H7 (cell line): ENCODE results near the gene CD300A. TPM values are rescaled to one million over a fixed set of nuclear protein-coding genes. Genes with fewer than 3 reads are reported as not detected.

Experiments used
- DNase-seq: peaks from one replicate; pipeline ENCODE4 v3.0.0; 2012
- H3K27me3 ChIP-seq: 2 replicates; pipeline ENCODE4 v1.6.0; 2011; ENCODE audit warnings: mild to moderate bottlenecking, low read length; ENCODE audit not compliant: control insufficient read depth, insufficient read depth
- H3K36me3 ChIP-seq: replicated peaks from 2 replicates; pipeline ENCODE4 v1.5.1; 2011; ENCODE audit warnings: low read length; ENCODE audit not compliant: control insufficient read depth, insufficient read depth
- H3K4me3 ChIP-seq: 2 replicates; pipeline ENCODE4 v1.5.1; 2011; ENCODE audit warnings: low read depth, mild to moderate bottlenecking, control low read depth, low read length, moderate library complexity; ENCODE audit not compliant: insufficient read depth
- total RNA-seq: library from RNA; depleted of rRNA; stranded (reverse); fragments of >200 nt; shearing (Covaris generic); gene quantifications from 2 replicates; pipeline ENCODE4 v1.2.3, GENCODE V29; 2014; rRNA removed

The CD300A gene
- total RNA-seq = 0.07 and 0.48 TPM in 2 replicates

GRCh38 chr17:74466111-74466827 is at the start of gene CD300A:
Gene CD300A, plus strand, starts transcription at chr17:74466634. Its CDS starts 70 bp downstream, at chr17:74466704.
- Histone ChIP-seq H3K4me3 (peak within 1 kb of the TSS; percentile 36; the same call in 1 of the 2 replicates), H3K27me3 (peaks cover 16% of the 10 kb centered on the region; the same call in 1 of the 2 replicates), H3K36me3 (no peaks in the 10 kb centered on the region)
- peak; percentile 82 for DNase-seq

GRCh38 chr17:74417178-74418045 is 49.0 kb upstream of the CD300A start:
- peak; percentile 54 for DNase-seq

DNA sequence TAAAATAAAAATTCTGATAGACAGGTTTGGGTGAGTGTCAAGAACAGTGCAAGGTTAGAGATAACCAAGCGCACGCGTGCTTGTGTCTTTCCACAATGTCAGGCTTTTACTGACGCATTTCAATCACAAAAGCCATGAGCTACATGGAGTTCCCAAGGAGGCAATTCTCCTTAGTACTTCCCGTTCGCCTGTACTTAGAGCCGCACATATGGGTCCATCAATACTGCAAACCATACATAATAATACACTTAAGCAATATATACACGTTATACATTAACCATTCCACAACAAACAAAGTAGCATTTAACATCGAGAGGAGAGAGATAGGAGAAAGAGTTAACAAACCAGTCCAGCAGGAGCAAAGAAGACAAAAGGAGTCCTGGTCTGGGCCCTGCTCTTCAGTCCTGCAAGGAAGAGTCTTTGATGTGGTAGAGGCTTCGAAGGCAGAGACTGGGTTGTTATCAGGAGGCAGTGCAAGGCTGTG is 46.5 kb upstream of the CD300A start:
- DNase-seq = no peak
- Histone ChIP-seq H3K27me3 (no peaks in the 10 kb centered on the region), H3K4me3 (no peak overlapping the region), H3K36me3 (no peaks in the 10 kb centered on the region)

More at GRCh38 chr17:74417178-74418045, 49.0 kb upstream of the CD300A start:
- Histone ChIP-seq H3K4me3 (no peak overlapping the region), H3K27me3 (no peaks in the 10 kb centered on the region), H3K36me3 (no peaks in the 10 kb centered on the region)

DNA sequence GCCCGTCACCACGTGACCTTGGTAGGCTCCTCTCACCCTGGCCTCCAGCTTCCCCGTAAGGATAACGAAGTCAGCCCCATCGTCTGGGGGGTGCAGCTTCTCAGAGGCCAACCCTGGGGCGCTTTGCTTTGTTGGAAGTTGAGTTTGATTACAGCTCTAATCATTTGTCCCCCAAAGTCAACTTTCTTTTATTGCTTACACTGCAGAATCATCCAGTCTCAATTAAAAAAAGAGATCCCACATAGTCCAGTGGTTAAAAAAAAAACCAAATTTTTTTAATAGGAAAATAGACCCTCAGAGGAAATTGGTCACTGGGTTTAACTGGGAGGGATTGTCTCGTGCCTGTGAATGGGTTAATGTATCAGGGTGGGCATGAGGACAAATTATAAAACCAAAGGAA is 42.3 kb upstream of the CD300A start:
- Histone ChIP-seq H3K27me3 (no peaks in the 10 kb centered on the region), H3K4me3 (no peak overlapping the region), H3K36me3 (no peaks in the 10 kb centered on the region)
- no peak for DNase-seq

GRCh38 chr17:74424657-74425056 is 41.8 kb upstream of the CD300A start:
- peak; percentile 38 for DNase-seq
- Histone ChIP-seq H3K4me3 (no peak overlapping the region), H3K36me3 (no peaks in the 10 kb centered on the region), H3K27me3 (no peaks in the 10 kb centered on the region; the same call in 1 of the 2 replicates)

GRCh38 chr17:74426551-74427047 is 39.8 kb upstream of the CD300A start:
- Histone ChIP-seq H3K4me3 (no peak overlapping the region), H3K36me3 (no peaks in the 10 kb centered on the region), H3K27me3 (peaks cover 9% of the 10 kb centered on the region)
- DNase-seq = peak; percentile 56

- Histone ChIP-seq H3K36me3 (no peaks in the 10 kb centered on the region), H3K27me3 (peaks cover 10% of the 10 kb centered on the region), H3K4me3 (no peak overlapping the region)
- DNase-seq = peak; percentile 68
These were observed 39.2 kb upstream of the CD300A start for GRCh38 chr17:74427048-74427762.

- H3K36me3 ChIP-seq = no peaks in the 10 kb centered on the region
- no peak for DNase-seq
- peaks cover 11% of the 10 kb centered on the region for H3K27me3 ChIP-seq
- H3K4me3 ChIP-seq = no peak overlapping the region
These were observed 38.7 kb upstream of the CD300A start for GRCh38 chr17:74427763-74428153.

- DNase-seq = peak; percentile 76
- no peaks in the 10 kb centered on the region; the same call in 1 of the 2 replicates for H3K36me3 ChIP-seq
- peaks cover 17% of the 10 kb centered on the region for H3K27me3 ChIP-seq
- peak overlapping the region; percentile 78 for H3K4me3 ChIP-seq
These were observed 36.6 kb upstream of the CD300A start for GRCh38 chr17:74429604-74430384.

GRCh38 chr17:74430385-74430705 is 36.1 kb upstream of the CD300A start:
- H3K4me3 ChIP-seq = peak overlapping the region; percentile 78
- H3K27me3 ChIP-seq = peaks cover 17% of the 10 kb centered on the region
- DNase-seq = no peak
- no peaks in the 10 kb centered on the region; the same call in 1 of the 2 replicates for H3K36me3 ChIP-seq

GRCh38 chr17:74430706-74431567 is 35.5 kb upstream of the CD300A start:
- peak; percentile 89 for DNase-seq
- Histone ChIP-seq H3K27me3 (peaks cover 17% of the 10 kb centered on the region), H3K36me3 (no peaks in the 10 kb centered on the region; the same call in 1 of the 2 replicates), H3K4me3 (peak overlapping the region; percentile 78)

DNA sequence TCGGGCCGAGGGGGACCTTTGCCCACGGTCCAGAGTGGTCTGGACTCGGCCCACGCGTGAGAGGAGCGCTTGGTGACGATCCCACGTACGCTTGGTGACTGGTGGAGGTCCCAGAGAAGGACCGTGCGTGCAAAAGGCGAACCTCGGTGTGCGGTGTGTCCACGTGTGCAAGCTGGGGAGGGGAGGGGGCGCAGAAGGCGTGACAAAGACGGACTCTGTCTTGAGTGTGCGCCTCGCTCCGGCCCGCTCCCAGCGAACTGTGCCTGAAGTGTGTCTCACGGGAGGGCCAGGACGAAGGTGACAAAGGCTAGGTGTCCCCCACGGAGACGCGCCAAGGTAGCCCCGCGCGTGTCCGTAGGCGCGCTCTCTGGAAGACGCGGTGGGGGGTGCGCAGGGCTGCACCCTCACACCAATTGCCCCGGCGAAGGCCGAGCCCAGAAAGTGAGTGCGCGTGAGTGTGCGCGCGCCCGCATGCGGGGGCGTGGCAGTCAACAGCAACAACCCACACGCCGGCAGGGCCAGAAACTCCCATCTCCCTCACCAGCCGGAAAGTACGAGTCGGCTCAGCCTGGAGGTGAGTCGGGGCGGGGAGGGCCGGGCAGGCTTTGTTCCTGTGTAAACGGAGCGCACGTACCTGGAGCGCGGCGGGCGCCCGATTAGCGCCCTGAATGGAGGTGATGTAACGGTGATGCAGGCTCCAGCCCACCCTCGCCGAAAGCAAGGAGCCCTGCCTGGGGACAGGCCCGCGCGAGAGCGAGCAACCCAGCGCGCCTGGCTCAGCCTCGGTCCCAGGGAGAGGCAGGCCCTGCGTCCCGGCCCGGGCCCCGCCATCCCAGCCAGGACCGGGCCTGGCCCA is 34.6 kb upstream of the CD300A start, which contains the start of gene GPRC5C:
TSS of gene GPRC5C (plus strand) at position 521 of the 856 bp plus-strand sequence. CDS start 7,689 bp downstream, outside the sequence.
- peak within 1 kb of the TSS; percentile 78 for H3K4me3 ChIP-seq
- peak; percentile 95 for DNase-seq
- H3K36me3 ChIP-seq = no peaks in the 10 kb centered on the region; the same call in 1 of the 2 replicates
- peaks cover 17% of the 10 kb centered on the region for H3K27me3 ChIP-seq
